GM19455 (cell line): ENCODE results near the gene CEACAM7.

Experiments used
- ATAC-seq: cut with Tn5 transposase; IDR thresholded peaks from one replicate; pipeline ENCODE4 v1.9.1; 2021; ENCODE audit not compliant: unreplicated experiment

CEACAM7 gene

DNA sequence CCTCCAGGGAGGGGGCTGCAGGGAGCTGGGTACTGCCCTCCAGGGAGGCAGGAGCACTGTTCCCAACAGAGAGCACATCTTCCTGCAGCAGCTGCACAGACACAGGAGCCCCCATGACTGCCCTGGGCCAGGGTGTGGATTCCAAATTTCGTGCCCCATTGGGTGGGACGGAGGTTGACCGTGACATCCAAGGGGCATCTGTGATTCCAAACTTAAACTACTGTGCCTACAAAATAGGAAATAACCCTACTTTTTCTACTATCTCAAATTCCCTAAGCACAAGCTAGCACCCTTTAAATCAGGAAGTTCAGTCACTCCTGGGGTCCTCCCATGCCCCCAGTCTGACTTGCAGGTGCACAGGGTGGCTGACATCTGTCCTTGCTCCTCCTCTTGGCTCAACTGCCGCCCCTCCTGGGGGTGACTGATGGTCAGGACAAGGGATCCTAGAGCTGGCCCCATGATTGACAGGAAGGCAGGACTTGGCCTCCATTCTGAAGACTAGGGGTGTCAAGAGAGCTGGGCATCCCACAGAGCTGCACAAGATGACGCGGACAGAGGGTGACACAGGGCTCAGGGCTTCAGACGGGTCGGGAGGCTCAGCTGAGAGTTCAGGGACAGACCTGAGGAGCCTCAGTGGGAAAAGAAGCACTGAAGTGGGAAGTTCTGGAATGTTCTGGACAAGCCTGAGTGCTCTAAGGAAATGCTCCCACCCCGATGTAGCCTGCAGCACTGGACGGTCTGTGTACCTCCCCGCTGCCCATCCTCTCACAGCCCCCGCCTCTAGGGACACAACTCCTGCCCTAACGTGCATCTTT is 12.5 kb upstream of the CEACAM7 start:
- ATAC-seq, result no peak

DNA sequence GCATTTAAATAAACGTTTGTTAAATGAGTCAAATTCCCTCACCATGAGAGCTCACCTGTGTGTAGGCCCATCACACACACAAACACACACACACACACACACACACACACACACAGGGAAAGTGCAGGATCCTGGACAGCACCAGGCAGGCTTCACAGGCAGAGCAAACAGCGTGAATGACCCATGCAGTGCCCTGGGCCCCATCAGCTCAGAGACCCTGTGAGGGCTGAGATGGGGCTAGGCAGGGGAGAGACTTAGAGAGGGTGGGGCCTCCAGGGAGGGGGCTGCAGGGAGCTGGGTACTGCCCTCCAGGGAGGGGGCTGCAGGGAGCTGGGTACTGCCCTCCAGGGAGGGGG is 11.9 kb upstream of the CEACAM7 start:
- no peak for ATAC-seq

DNA sequence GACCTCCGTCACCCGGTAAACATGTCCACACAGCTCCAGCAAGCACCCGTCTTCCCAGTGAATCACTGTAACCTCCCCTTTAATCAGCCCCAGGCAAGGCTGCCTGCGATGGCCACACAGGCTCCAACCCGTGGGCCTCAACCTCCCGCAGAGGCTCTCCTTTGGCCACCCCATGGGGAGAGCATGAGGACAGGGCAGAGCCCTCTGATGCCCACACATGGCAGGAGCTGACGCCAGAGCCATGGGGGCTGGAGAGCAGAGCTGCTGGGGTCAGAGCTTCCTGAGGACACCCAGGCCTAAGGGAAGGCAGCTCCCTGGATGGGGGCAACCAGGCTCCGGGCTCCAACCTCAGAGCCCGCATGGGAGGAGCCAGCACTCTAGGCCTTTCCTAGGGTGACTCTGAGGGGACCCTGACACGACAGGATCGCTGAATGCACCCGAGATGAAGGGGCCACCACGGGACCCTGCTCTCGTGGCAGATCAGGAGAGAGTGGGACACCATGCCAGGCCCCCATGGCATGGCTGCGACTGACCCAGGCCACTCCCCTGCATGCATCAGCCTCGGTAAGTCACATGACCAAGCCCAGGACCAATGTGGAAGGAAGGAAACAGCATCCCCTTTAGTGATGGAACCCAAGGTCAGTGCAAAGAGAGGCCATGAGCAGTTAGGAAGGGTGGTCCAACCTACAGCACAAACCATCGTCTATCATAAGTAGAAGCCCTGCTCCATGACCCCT is 11.3 kb upstream of the CEACAM7 start:
- ATAC-seq, result no peak

DNA sequence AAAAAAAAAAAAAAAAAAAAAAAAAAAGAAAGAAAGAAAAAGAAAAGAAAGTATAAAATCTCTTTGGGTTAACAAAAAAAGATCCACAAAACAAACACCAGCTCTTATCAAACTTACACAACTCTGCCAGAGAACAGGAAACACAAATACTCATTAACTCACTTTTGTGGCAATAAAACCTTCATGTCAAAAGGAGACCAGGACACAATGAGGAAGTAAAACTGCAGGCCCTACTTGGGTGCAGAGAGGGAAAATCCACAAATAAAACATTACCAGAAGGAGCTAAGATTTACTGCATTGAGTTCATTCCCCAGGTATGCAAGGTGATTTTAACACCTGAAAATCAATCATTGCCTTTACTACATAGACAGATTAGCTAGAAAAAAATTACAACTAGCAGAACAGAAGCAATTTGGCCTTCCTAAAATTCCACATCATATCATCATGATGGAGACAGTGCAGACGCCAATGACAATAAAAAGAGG is 10.7 kb upstream of the CEACAM7 start:
- ATAC-seq, result no peak

DNA sequence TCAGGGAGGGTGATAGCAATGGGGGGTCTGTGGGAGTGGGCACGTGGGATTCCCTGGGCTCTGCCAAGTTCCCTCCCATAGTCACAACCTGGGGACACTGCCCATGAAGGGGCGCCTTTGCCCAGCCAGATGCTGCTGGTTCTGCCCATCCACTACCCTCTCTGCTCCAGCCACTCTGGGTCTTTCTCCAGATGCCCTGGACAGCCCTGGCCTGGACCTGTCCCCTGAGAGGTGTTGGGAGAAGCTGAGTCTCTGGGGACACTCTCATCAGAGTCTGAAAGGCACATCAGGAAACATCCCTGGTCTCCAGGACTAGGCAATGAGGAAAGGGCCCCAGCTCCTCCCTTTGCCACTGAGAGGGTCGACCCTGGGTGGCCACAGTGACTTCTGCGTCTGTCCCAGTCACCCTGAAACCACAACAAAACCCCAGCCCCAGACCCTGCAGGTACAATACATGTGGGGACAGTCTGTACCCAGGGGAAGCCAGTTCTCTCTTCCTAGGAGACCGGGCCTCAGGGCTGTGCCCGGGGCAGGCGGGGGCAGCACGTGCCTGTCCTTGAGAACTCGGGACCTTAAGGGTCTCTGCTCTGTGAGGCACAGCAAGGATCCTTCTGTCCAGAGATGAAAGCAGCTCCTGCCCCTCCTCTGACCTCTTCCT is 9.3 kb upstream of the CEACAM7 start:
- ATAC-seq, result no peak

DNA sequence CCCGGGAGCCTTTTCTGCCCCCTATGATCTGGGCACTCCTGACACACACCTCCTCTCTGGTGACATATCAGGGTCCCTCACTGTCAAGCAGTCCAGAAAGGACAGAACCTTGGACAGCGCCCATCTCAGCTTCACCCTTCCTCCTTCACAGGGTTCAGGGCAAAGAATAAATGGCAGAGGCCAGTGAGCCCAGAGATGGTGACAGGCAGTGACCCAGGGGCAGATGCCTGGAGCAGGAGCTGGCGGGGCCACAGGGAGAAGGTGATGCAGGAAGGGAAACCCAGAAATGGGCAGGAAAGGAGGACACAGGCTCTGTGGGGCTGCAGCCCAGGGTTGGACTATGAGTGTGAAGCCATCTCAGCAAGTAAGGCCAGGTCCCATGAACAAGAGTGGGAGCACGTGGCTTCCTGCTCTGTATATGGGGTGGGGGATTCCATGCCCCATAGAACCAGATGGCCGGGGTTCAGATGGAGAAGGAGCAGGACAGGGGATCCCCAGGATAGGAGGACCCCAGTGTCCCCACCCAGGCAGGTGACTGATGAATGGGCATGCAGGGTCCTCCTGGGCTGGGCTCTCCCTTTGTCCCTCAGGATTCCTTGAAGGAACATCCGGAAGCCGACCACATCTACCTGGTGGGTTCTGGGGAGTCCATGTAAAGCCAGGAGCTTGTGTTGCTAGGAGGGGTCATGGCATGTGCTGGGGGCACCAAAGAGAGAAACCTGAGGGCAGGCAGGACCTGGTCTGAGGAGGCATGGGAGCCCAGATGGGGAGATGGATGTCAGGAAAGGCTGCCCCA is 8.5 kb upstream of the CEACAM7 start:
- no peak for ATAC-seq

DNA sequence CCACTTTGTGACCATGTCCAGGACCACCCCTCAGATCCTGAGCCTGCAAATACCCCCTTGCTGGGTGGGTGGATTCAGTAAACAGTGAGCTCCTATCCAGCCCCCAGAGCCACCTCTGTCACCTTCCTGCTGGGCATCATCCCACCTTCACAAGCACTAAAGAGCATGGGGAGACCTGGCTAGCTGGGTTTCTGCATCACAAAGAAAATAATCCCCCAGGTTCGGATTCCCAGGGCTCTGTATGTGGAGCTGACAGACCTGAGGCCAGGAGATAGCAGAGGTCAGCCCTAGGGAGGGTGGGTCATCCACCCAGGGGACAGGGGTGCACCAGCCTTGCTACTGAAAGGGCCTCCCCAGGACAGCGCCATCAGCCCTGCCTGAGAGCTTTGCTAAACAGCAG is 7.7 kb upstream of the CEACAM7 start:
- ATAC-seq, result no peak

DNA sequence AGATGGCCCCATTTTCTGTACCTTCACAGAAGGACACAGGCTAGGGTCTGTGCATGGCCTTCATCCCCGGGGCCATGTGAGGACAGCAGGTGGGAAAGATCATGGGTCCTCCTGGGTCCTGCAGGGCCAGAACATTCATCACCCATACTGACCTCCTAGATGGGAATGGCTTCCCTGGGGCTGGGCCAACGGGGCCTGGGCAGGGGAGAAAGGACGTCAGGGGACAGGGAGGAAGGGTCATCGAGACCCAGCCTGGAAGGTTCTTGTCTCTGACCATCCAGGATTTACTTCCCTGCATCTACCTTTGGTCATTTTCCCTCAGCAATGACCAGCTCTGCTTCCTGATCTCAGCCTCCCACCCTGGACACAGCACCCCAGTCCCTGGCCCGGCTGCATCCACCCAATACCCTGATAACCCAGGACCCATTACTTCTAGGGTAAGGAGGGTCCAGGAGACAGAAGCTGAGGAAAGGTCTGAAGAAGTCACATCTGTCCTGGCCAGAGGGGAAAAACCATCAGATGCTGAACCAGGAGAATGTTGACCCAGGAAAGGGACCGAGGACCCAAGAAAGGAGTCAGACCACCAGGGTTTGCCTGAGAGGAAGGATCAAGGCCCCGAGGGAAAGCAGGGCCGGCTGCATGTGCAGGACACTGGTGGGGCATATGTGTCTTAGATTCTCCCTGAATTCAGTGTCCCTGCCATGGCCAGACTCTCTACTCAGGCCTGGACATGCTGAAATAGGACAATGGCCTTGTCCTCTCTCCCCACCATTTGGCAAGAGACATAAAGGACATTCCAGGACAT is 7.0 kb upstream of the CEACAM7 start:
- ATAC-seq, result no peak

DNA sequence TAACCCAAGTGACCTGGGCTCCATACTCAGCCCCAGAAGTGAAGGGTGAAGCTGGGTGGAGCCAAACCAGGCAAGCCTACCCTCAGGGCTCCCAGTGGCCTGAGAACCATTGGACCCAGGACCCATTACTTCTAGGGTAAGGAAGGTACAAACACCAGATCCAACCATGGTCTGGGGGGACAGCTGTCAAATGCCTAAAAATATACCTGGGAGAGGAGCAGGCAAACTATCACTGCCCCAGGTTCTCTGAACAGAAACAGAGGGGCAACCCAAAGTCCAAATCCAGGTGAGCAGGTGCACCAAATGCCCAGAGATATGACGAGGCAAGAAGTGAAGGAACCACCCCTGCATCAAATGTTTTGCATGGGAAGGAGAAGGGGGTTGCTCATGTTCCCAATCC is 6.1 kb upstream of the CEACAM7 start:
- ATAC-seq, result no peak

DNA sequence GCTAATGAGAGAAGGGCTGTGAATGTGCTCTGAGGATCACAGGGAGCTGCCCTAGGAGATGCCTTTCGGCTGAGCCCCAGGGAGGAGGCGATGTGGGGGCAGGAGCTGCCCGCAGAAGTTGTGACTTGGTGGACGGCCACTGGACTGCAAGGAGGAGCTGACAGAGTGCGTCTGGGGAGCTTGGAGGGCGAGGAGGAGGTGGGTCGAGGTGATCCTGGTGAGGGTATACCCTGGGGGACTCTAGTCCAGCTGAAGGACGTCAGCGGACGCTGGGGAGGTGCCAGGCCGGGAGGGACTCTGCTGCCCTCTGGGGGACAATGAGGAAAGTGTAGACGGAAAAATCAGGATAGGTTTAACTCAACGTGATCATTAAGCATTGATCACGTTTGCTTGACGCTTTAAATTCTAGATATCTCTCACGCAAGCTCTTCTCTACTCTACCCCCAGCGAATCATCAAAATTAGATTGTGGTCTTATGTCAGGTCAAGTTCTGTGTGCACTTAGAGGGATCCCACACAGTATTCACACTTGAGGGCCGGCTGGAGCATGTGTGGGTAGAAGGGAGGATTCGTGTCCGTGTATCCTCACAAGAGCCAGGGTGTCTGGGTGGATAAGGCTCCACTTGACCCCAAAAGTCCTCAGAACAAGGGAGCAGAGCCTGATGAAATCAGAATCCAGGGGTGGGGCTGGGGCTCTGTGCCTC is 3.3 kb upstream of the CEACAM7 start:
- no peak for ATAC-seq

DNA sequence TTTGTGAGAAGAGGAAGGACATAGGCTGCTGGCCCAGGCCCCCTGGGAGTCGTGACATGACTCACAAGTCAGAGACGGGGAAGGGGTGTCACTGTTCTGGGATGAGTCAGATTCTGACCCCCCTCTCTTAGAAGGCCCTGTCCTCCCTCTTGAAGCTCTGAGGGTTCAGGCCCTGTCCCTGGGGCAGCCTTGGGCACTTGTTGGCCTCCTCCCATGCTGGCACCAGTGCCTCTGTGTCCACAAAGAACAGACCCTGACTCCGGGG is 2.7 kb upstream of the CEACAM7 start:
- ATAC-seq, result no peak

DNA sequence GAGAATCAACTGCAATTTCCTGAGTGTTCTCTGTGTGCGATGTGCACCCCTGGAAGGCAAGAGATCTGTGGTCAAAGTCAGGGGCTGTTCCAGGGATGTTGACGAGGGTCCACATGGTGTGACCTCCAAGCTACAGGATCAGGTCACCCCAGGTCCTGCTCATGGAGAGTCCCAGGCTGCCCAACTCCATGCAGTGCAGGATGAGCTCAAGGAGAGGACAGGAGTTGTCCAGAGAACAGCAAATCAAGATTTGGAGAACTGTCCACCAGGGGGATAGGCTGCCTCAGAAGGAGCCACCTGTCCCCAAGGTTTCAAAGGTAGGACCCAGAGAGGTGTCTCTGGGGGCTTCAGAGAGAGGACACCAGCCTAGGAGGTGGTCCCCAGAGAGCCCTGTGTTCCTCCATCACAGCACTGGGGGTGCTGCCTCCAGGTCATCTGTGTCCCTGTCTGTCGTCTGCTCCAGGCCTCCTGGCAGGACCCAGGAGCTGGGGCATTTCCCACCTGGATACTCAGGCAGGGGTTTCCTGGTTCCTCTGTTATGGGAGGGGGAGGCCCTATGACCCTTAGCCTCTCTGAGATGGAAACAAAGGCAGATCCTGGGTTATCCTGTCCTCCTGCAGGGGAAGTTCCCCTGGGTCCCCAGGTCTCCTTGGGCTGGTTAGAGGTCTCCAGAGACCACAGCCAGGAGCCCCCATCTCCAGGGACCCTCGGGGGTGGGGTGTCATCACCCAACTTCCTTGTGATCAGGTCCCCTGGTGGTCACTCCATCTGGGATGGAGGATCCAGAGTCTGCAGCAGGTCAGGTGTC is 2.1 kb upstream of the CEACAM7 start:
- no peak for ATAC-seq

DNA sequence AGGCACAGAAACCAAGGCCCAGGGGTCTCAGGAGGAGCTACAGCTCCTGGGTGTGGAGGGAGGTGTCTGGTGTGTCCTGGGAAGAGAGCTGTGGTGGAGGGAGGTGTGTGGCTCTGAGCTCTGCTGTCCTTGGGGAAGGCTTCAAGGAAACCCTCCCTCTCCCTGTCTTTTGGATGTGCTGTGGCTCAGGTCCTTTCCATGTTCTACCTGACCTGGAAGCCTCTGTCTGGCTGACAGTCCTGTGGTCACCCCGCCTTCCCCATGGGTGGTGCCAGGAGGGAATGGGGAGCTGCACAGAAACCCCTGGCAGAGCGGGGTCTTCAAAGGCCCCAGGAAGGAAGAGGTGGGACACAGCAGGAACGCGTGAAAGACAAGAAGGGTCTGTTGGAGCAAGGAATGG is 617 bp upstream of the CEACAM7 start:
- no peak for ATAC-seq

DNA sequence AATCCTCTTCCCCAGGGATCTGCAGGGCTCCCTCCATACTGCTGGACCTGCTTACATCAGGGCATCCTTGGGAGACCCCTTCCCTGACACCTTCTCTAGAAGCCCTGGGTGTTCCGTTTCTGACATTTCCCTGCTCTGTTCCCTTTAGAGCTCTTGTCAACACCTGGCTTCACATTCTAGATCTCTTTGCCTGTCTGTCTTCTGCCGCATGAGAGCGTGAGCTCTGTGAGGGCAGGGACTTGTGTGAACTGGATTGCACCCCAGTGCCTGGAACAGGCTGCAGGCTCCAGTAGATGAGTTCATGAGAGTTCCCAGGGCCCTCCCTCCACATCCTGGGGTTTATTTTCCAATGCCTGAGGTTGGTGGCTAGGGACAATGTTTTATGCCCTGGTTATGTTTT is 651 bp downstream of the CEACAM7 start:
- ATAC-seq, result no peak

DNA sequence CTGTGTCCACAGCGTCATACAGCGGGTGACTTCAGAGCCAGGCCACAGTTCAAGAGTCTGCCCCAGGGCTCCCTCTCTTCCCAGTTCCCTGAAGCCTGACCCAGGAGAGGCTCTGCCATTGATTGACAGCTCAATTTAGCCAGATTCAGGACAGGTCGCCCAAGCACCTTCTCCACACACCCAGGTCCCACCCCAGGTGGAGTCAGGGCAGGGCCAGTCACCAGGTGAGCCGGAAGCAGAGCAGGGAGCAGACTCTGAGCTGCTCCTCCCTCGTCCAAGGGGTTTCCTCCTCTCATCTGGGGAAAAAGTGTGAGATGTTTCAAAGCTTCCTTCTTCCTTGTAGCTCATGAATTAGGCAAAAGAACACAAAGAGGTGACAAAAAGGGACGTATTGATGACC is 5.6 kb downstream of the CEACAM7 start:
- no peak for ATAC-seq

DNA sequence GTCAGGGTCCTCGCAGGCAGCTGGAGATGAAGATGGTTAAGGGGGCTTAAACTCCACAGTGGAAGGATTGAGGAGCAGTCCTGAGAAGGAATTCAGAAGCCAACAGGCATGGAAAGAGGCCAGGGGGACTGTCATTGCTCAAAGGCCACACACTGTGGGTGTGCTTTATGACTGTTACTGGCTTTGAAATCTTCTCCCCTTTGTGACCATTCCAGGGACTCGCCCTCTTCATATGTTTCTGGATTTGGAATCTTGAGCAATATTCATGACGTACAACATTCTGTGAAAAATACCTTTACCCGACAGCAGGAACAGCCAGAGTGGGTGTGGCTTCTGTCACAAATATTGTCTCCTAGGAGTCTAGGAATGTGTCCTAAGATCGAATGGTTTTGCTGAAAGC is 16.6 kb downstream of the CEACAM7 start:
- ATAC-seq, result no peak

DNA sequence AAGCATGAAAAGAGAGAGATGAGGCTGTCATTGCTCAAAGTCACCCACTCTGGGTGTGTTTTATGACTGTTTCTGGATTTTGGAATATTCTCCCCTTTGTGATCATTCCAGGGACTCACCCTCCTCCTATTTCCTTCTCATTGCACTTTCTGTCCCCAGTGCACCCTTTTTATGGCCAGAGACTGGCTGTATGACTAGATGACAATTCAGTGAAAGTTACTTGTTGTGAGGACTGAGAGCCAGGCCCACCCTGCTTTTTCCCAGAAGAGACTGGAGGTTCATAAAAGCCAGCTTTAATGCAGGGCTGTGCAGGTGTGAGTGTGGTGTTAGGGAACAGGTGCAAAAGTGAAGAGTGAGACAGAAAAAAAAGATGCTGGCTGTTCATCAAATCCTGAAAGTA is 17.3 kb downstream of the CEACAM7 start:
- no peak for ATAC-seq

DNA sequence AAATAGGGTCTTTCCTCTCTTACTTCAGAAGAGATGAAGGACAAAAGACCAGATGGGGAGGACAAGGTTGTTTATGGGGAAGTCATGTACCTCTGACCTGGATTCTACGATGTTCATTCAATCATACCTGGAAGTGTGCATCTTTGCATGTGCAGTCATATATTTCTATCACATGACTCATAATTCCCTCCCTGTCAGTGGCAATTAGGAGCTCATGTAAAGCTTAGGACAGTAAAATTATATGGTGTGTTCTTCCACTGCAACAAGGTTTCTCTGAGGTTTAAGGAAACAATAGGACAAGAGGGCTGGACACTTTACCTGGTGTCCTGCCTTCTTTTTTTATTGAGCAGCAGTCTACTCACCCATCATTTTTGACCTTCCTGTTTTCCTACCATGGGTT is 19.8 kb downstream of the CEACAM7 start:
- ATAC-seq, result no peak

DNA sequence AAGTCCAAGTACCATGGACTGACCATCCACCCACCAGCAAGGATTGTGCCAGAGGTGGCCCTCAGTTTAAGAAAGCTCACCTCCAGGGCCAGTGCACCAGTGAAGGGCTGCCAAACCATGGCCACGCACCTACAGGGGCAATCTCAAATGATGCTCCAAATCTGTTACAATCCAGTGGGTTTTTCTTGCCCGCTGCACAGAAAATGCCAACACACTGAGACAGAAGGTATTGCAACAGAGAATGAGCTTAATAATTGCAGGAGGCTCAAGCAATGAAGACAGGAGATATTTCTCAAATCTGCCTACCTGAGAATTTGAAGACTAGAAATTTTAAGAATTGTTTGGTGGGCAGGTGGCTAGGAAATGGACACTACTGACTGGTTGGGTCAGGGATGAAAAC is 22.0 kb downstream of the CEACAM7 start:
- ATAC-seq, result no peak
